ENCODE measurements around the gene DOCK10.
A peak's percentile ranks its signal among the peaks of the same experiment; 100 is the strongest.

The DOCK10 gene

DNA sequence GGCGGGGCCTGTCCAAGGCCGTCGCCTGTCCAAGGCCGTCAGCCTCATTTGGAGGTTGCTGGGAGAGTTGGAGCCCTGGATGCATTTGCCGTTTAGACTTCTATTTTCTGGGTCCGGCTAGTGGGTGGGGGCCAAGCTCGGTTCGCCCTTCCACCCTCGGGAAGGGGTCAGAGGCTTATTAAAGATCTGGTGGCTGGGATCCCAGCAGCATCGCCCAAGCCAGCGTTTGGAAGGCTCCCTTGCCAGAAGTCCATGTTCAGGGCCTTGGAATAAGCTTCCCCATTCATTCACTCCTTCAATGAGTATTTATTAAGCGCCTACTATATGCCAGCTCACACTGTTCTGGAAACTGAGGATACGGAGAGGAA, 516 bp upstream of the DOCK10 start:
- peak overlapping the region; percentile 30 for H3K4me3 ChIP-seq (ENCODE audit: low read depth, low read length)

DNA sequence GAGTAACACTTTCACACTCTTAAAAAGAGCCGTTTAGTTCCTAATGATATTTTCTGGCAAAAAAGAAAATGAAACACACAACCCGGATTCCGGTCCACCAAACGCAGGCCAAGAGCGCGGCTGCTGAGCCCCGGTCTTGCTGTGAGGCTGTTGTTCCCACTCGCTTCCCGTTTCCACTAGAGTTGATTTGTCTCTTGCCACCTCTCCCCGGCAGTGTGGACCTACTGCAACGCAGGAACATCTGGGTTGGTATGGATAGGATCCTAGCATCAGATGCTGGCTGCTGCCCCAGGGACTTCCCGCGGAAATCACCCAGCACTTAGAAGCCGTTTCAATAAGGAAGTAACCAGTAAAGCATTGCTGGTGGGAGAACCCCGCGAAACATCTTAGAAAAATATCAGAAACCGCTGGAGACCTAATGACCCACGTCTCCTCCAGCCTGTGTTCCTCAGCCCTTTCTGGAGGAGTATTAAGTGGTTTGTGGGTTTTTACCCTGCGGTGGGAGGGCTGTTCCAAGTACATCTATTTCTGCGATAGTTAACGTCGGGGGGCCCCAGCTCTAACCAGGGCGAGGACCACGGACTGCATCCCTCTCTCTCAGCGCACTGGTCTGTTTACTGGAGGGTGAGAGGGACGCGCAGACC, 939 bp downstream of the DOCK10 start:
- peak overlapping the region; percentile 53 for H3K4me3 ChIP-seq (ENCODE audit: low read depth, low read length)

DNA sequence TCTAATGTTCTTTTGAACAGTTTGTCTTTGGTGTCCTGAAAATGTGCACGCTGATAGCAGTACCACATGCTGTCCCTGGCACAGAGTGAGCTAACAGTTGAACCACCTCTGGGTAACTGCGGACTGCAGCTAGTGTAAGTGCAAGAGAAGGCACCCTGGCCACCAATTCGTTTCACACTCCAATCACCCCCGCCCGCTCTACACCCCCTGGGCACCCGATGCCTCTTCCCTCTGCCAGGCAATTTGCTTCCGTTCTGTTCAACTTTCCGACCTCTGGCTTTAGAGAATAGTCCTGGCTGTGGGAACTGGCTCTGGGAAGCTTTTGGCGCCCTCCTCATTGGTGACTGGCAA, 1.4 kb downstream of the DOCK10 start:
- no peak overlapping the region for H3K4me3 ChIP-seq (ENCODE audit: low read depth, low read length)

DNA sequence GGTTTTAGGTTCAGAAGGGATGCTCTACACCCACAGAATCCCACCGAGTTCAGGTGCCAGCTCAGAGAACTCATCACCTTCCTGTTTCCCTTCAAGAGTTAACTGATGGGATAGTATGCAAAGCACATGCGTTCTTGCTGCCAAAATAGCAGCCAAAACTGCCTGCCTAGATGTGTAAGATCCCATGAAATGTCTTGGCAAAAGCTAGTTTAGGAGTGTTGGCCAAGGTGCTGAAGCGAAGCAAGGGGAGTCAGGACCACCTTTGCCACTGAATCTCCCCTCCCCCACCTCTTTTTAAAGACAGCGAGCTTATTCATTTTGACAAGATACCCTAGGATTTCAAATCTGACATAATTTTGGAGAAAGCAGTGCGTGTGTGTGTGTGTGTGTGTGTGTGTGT, 2.1 kb downstream of the DOCK10 start:
- H3K4me3 ChIP-seq (ENCODE audit: low read depth, low read length): no peak overlapping the region

DNA sequence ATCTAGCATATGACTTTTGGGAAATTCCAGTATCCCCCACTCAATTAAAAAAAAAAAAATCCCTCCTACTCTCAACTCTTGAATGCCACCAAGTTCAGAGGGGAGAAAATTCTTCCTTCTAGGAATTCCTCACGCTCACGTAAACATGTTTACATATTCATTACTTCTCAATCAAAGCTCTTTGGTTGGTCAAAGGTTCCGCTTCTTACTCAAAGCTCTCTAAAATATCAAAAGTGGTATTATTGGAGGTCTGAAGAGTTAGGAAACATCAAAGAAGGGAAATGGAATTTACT, 4.1 kb downstream of the DOCK10 start:
- no peak overlapping the region for H3K4me3 ChIP-seq (ENCODE audit: low read depth, low read length)

DNA sequence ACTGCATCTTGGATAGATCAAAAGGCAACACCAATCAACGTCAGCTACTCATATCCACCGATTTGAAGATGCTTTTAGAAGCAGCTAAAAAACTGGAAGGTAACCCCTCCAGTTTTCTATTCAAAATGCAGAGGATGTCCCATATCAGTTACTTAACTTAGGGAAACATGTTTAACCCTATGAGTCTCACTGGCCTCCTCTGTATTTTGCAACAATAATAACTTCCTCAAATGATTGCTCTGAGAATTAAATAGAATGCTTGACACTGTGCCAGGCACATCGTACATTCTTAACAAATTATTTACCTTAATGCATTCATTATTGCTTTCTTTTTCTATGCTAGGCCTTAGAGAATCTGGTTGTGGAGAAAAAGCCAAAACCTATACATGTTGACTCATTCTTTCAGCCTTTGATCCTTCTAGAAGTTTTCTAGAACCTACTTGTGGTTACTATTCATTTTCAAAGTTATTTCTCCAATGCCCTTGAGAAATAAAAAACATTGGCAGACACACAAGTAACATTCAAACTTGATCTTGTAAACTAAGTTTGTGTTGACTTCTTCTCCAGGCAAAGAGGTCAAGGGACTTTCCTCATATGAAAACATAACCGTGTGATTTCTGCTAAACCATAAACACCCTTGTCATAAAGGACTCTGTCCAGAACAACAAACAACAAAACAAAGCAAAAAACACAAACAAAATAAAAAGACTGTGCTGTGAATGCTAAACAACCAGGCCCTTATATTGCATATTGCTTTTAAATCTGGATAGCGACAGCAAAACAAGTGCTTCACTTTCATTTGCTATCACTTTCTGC, 4.6 kb downstream of the DOCK10 start:
- no peak overlapping the region for H3K4me3 ChIP-seq (ENCODE audit: low read depth, low read length)

DNA sequence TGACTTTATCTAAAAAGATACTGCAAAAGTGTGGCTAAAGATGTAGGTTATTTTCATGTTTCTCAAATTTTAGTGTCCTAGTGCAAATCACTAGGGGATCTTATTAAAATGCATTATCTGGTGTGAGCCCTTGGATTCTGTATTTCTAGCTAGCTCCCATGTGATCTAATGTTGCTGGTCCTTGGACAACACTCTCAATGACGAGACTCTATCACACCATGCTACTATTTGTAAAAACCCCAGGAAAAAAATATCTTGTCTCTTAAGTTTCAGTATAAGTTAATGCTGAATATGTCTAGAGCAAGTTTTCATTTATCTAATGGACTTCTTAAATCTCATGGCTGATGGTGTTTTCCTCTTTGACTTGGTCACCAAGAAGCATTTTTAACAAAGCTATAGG, 5.8 kb downstream of the DOCK10 start:
- H3K4me3 ChIP-seq (ENCODE audit: low read depth, low read length): no peak overlapping the region

DNA sequence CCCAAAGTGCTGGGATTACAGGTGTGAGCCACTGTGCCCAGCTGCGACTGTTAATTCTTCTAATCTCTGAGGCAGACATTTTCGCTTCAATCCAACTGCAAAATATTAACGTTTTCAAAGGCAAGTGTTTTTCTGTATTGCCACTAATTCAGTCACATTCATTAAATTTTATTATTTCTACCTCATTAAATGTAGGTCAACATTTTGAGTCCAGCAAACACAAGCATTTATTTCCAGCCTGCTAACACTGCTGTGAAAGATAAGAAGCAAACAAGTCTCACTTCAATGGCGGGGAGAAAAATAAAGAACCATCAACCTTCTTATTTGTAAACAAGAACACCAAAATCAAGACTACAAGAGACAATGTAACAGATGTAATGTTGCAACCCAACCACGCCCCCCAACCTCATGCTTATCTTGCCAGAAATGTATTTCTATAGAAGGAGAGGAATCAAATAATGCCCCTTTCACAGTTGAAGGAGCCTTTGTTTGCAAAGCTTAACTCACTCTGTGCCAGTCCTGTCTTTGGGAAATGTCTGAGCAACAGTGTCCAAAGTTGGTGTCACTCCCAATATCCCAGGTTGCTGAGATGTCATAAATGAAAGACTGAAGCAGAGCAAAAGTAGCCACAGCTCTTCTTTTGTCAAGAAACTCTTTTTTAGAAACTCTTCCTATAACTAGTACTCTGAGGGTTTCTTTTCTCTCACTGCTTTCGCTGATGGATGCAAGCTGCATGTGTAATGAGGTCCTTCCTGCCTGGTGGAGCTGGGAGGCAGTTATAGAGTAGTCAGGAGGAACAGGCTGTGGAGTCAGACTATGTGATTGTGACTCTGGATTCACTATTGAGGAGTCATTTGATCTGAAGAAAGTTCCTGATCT, 8.6 kb downstream of the DOCK10 start:
- no peak overlapping the region for H3K4me3 ChIP-seq (ENCODE audit: low read depth, low read length)

DNA sequence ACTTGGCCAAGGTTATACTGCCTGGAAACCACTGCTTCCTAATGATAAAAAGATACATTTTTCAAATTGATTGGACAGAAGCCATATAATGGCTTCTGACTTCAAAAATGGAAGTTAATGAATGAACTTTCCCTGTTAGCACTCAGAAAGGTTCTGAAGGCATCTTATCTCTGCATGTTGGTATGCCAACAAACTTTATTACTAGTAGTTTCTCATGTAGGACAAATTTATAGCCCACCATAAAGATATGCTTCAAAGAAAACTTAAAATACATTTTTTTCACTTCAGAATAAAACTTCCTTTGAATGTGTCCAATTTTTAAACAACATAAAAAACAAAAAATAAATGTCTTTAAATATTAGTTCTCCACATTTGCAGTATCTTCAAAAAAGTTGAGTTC, 10.0 kb downstream of the DOCK10 start:
- H3K4me3 ChIP-seq (ENCODE audit: low read depth, low read length): no peak overlapping the region

DNA sequence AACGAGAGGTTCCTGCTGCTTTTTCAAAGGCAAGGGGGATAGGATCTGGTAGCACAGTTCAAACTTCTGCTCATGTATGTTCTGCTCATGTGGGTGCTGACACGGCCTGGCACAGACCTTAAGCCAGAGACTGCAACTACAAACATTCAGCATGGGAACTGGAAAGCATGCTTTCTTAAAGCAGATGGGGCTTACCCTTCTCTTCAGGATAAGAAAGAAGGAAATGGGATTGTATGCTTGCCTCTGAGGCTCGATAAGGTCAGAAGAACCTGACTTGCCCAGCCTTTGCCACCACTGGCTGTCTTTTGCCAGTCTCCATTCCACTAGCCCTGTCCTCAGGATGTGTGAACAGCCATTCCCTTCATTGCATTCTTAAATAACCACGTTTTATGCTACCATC, 10.7 kb downstream of the DOCK10 start:
- H3K4me3 ChIP-seq (ENCODE audit: low read depth, low read length): no peak overlapping the region

DNA sequence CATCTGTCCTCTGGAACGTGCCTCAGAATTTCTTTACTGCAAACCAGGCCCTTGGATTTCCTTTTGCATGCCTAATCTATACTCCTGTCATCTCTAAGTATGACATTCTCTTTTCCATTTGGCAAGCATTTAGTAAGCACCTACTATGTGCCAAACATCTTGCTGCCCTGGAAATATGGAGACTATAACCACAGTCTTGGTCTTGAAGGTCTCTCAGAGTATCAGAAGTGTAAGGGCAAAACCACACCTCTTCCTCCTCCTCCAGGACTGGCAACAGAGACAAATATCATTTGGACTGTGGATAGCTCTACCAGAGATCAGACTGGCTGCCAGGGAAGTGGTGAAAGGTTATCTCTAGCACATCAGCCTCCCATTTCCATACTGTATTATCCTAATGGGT, 11.4 kb downstream of the DOCK10 start:
- no peak overlapping the region for H3K4me3 ChIP-seq (ENCODE audit: low read depth, low read length)

DNA sequence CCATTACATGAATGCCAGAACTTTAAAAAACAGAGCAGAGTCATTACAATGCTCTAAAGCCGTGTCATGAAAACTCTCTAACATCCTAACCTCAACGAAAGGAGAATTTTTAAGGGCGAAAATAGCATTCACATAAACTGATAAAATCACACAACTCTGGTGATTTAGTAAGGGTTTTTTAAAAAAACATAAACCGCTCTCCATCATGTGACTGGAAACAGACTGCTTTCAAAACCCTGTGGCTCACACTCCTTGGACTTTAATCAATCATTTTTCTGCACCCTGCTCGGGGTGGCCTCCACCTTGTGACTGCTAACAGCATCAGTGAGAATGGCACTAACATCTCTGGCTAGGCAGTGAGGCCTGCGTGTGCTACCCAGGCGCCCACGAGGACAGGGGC, 12.1 kb downstream of the DOCK10 start:
- H3K4me3 ChIP-seq (ENCODE audit: low read depth, low read length): no peak overlapping the region

DNA sequence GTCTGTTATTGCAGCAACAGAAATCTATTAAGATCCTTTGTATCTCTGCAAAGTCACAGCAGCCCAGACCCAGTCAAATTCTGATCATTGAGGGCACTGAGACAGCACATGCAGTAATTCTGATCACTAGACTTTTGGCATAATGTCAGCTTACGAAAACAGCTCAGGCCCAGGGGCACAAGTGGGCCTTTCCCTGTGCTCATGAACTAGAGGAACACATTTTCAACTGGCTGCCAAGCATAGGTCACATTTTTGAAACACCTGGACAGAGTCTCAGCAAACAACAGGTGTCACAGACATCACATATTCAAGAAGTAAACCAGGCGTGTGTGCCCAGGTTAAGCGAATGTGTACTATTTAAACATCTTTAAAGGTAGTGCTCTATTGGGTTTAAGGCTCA, 13.7 kb downstream of the DOCK10 start:
- H3K4me3 ChIP-seq (ENCODE audit: low read depth, low read length): no peak overlapping the region

DNA sequence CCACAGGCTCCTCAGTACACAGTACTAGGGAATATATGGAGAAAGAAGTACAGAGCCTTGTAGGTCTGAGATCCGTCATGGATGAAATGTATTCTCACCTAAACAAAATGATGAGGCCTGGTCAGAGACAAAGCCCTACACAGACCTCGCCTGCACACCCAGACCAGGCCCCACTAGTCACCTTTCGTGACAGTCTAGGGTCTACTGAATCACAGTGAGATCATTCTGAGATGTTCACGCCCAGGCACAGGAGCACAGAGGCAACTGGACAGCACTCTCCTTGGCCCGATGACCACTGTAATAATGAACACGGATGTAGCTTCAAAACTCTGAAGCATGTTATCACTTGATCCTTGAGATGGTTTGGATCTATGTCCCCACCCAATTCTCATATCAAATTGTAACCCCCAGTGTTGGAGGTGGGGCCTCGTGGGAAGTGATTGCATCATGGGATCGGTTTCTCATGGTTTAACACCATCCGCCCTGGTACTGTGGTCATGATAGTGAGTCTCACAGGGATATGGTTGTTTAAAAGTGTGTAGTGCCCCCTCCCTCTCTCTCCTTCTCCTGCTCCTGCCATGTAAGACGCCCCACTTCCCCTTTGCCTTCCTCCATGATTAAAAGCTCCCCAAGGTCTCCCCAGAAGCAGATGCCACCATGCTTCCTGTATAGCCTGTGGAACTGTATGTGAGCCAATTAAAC, 15.1 kb downstream of the DOCK10 start:
- no peak overlapping the region for H3K4me3 ChIP-seq (ENCODE audit: low read depth, low read length)

DNA sequence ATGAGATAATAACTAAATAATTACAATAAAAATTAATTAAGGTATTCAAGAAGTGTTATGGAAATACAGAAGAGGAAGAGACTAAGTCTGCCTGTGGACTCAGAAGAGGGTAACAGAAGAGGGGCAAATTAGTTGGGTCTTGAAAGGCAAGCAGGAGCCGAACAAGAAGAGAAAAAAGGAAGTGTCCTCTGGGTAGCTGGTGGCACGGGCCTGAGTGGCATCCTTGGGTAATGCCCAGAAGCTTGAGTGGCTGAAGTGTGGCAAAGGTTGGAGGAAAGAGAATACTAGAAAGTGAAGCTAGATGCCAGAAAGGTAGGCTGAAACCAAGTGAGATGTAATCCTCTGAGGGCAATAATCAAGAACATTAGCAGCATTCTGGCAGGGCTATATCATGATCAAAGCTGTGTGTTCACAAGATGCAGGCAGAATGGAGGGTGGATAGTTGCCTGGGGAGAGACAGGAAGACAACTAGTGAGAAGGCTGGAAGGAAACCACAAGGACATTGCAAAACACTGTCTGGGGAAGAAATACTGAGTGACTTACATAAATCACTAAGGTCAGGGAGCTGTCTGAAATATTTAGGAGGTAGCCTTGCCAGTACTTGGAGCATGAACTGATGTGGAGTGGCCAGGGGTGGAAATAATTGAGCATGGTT, 16.2 kb downstream of the DOCK10 start:
- no peak overlapping the region for H3K4me3 ChIP-seq (ENCODE audit: low read depth, low read length)

DNA sequence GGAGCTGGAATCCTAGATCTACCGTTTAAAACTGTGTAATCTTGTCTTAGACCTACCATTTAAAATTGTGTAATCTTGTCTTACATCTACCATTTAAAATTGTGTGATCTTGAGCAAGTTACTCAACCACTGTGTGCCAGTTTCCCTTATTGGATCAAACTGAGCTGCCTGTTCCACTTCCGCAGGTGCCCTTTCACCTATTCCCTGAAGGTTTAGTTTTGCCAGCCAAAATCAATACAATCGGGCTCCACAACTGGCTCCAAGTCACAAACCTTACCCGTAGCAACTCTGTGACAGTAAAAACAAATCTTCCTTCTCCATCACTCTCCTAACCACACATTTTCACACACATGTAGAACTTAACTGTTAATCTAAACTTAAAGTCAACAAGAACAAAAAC, 20.1 kb downstream of the DOCK10 start:
- no peak overlapping the region for H3K4me3 ChIP-seq (ENCODE audit: low read depth, low read length)

DNA sequence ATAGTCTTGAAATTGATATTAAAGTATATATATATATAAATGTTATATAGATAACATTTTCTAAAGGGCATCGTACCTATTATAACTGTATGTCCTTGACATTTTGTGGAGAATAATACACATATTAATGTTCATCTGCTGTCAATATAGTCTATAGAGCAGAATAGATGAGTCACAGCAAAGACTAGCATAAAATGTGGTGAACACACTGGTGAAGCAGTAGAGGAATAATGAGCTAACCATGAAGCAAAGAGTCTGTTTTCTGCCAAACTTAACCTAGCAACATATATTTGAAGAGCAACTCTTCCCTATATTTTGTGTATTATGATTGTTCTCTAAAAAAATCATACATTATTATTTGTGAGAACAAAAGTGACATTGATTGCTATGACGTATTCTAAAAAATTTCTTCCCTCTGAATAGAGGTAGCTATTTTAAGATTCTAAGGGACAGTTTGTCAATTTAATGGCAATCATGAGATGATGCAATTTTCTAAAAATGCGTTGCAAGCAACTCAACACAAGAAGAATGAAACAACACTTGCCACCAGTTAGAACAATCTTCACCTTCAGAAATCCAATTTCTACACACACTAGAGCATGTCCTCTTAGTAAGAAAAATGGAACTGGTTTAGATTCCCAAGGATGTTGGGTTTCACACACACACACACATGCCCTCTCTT, 22.0 kb downstream of the DOCK10 start:
- no peak overlapping the region for H3K4me3 ChIP-seq (ENCODE audit: low read depth, low read length)

DNA sequence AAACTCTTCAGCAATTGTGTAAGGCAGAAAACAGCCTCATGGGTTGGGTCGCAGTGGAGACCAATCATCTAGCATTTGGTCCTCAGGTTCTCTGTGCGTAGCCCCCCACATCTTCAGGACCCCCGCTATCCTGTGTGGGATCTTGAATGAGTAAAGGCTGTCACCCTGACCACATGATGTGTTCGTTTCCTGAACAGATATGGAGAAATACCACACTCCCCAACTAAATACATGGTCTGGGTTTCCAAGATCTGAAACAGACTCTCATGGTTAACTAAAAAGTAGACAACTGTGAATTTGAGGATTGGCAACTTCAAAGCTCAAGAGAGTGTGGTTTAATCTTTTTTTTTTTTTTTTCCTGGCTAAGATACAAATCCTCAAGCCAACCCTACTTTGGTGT, 23.2 kb downstream of the DOCK10 start:
- no peak overlapping the region for H3K4me3 ChIP-seq (ENCODE audit: low read depth, low read length)

DNA sequence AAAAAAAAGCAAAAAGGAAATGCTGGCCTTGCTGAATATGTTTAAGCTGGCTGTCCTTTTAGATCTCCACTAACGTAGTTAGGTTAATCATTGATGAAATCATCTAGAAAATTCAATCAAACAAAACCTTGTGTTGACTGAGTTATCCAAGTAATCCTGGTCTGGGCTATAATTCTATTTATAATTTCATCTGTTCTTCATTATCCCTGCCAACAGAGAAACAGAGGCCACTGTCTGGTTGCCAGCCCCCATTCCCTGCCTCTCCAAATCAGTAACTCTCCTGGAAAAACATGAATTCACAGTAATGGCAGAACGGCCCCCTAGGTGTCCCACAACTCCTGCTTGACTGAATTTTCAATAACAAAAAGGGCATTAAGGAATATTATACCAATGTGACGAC, 24.6 kb downstream of the DOCK10 start:
- no peak overlapping the region for H3K4me3 ChIP-seq (ENCODE audit: low read depth, low read length)

DNA sequence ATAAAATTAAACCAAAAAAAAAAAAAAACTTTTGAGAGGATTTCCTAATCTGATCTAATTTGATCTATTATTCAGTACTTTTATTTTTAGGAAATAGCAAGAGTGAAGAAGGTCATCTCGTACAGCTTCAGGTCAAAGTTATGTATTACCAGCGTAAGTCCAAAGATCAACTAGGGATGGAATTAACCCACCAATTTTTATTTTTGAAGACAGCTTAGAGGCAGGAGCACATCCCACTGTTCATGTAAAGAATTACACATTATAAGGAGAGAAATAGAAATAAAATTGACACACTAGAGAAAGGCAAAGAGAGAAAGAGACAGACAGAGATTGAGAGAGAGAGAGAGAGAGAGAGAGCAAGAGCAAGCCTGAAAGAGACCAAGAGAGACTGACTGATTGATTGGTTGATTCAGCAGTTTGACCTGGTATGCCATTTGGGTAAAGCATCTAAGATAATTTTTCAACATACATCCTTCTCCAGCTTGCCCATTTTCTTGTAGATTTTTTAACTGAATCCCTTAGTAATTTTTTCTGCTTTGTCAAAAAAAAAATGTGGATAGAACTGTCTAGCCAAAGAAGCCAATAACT, 25.1 kb downstream of the DOCK10 start:
- H3K4me3 ChIP-seq (ENCODE audit: low read depth, low read length): no peak overlapping the region

Data from iPS-11a (cell line).